ENCODE measurements around the gene IDI2.

- no peak for TF ChIP-seq ZBTB14 (CRISPR knock-in tag; IDR thresholded peaks at IDR 0.05)
- TF ChIP-seq KDM1A (CRISPR knock-in tag; IDR thresholded peaks at IDR 0.05), result no peak
- no peak for TF ChIP-seq CTCF (CRISPR knock-in tag; IDR thresholded peaks at IDR 0.05)
- TF ChIP-seq STAT6 (CRISPR knock-in tag; IDR thresholded peaks at IDR 0.05; ENCODE audit: borderline replicate concordance), result no peak
- no peak for TF ChIP-seq ELF4 (CRISPR knock-in tag; IDR thresholded peaks at IDR 0.05; ENCODE audit: borderline replicate concordance)
- TF ChIP-seq LRRFIP1 (CRISPR knock-in tag; conservative IDR thresholded peaks at IDR 0.05), result no peak
- TF ChIP-seq BRF2 (CRISPR knock-in tag; IDR thresholded peaks at IDR 0.05), result no peak
- no peak for TF ChIP-seq ZSCAN5A (CRISPR knock-in tag; IDR thresholded peaks at IDR 0.05; ENCODE audit: borderline replicate concordance)
- no peak for TF ChIP-seq PAF1 (CRISPR knock-in tag; IDR thresholded peaks at IDR 0.05)
- no peak for TF ChIP-seq ZMAT5 (CRISPR knock-in tag; IDR thresholded peaks at IDR 0.05; ENCODE audit: borderline replicate concordance, low read depth)
- no peak for TF ChIP-seq ATRX (CRISPR knock-in tag; IDR thresholded peaks at IDR 0.05; ENCODE audit: borderline replicate concordance)
Measured at GRCh38 chr10:1064964-1065247, 39.2 kb upstream of the IDI2 start.
